Measurements from ENCODE around the gene USP7. TPM values are rescaled to one million over a fixed set of nuclear protein-coding genes. Genes with fewer than 3 reads are reported as not detected.

Gene USP7
- total and polyA plus RNA-seq, 12 donors: 22.2 to 84.8 (median 65.7) TPM

DNA sequence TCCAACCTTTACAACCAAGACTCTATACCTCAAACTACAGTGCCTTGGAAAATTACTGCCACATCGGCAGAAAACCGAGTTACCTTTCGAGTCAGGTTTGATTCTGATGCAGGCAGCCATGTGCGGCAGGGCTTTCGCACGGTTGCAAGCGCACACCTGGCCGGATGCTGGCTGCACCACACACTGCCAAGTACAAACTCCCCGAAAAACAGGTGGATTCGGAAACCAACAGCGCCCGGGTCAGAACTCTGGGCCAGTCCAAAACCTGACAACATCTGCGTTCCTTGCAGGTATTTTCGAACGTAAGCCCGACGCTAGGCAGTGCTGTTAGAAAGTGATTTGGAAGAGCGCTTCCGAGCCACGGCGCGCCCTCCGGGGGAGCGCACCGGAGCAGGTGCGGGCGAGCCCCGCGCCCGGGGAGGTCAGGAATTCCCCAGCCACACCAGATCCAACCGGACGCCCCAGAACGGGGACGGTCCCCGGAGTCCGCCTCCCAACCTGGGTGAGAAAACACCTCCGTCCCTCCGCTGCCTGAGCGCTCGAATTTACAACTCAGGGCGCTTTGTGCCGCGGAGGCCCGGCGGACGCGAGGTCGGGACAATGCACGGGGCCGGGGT lies 1.2 kb downstream of the USP7 start:
- H3K4me1 ChIP-seq: peaks cover 25 to 65% (median 53%) of the 10 kb centered on the region in 9 donors
- intact Hi-C loops (cut with DNase I): loop anchor here in 6 of 10 donors (5.0 to 10.0 kb wide), 7 partner anchors 40 to 135 kb away; partner anchors contain the start of gene HAPSTR1 (in 3 of the 6)
- H3K4me3 ChIP-seq: peak overlapping the region; percentile 69 to 96 (median 81)
- peak in 3 of 8 donors; percentile 3 to 8 (median 4) for ATAC-seq
- peak in 1 of 2 donors; percentile 18 for DNase-seq
- H3K9me3 ChIP-seq: no peaks in the 10 kb centered on the region
- TF ChIP-seq, protein P1, sequence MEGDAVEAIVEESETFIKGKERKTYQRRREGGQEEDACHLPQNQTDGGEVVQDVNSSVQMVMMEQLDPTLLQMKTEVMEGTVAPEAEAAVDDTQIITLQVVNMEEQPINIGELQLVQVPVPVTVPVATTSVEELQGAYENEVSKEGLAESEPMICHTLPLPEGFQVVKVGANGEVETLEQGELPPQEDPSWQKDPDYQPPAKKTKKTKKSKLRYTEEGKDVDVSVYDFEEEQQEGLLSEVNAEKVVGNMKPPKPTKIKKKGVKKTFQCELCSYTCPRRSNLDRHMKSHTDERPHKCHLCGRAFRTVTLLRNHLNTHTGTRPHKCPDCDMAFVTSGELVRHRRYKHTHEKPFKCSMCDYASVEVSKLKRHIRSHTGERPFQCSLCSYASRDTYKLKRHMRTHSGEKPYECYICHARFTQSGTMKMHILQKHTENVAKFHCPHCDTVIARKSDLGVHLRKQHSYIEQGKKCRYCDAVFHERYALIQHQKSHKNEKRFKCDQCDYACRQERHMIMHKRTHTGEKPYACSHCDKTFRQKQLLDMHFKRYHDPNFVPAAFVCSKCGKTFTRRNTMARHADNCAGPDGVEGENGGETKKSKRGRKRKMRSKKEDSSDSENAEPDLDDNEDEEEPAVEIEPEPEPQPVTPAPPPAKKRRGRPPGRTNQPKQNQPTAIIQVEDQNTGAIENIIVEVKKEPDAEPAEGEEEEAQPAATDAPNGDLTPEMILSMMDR (IDR thresholded peaks at IDR 0.05): peak in 1 of 9 donors; percentile 16
- H3K36me3 ChIP-seq: no peaks in the 10 kb centered on the region
- WGBS, 2 donors: 1% methylated on average over 50 of the region's 50 CpGs
- H3K27me3 ChIP-seq: no peaks in the 10 kb centered on the region
- peak overlapping the region in 9 of 10 donors; percentile 40 to 87 (median 62) for H3K27ac ChIP-seq

DNA sequence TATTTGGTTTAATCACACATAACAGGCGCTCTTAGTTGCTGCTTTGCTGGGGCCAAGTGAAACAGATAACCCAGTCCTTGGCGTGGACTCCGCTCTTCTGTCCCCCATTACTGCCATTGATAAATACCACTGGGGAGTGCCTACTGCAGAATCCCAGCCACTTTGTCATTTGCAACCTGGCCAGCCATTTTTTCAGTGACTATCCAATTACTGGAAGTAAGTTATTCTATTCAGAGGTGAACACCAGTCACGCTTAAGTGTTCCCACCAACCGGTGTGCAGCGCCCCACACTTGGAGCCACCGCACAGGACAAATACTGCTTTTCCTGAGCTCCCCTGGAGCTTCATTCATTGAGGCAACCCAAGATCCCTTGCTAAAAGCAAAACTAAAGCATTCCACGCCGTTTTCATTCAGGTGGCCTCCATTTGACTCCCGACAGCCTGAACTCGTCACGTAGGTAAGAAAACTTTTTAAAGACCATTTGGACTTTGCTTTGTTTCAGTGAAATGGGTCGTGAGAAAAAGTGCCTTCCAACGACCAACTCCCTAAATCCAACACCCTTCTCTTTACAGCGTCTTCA lies 1.8 kb downstream of the USP7 start:
- no peaks in the 10 kb centered on the region for H3K27me3 ChIP-seq
- WGBS, 2 donors: 24 to 28% methylated on average over 15 of the region's 15 CpGs

DNA sequence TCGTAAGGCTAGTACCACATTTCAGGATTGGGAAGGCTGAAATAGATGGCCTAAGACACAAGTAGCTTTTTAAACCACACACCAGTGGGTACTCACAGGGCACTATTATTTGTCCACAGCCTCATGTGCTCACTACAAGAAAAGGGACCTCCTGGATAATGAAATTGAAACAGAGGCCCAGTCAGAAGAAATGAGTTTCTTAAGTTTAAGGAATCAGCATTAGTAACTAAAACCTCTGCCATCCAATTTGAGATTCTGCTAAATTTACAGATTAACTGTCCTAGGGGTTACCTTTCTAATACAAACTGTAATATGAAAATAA lies 3.0 kb downstream of the USP7 start:
- peak overlapping the region in 4 of 10 donors; percentile 35 to 87 (median 54) for H3K27ac ChIP-seq
- no peaks in the 10 kb centered on the region for H3K9me3 ChIP-seq
- intact Hi-C loops (cut with DNase I): loop anchor here in 6 of 10 donors (5.0 to 10.0 kb wide), 7 partner anchors 38 to 137 kb away; partner anchors contain the start of gene HAPSTR1 (in 3 of the 6)
- peaks cover 33 to 75% (median 70%) of the 10 kb centered on the region in 9 donors for H3K4me1 ChIP-seq
- peak overlapping the region in 5 of 10 donors; percentile 3 to 21 (median 11) for H3K4me3 ChIP-seq
- DNase-seq (no peak), ATAC-seq (no peak)
- WGBS, 2 donors: 26 to 34% methylated on average over 1 of the region's 1 CpG
- H3K27me3 ChIP-seq: no peaks in the 10 kb centered on the region
- TF ChIP-seq, protein P1 (IDR thresholded peaks at IDR 0.05): no peak
- no peaks in the 10 kb centered on the region for H3K36me3 ChIP-seq

More for the DNA sequence above, 1.8 kb downstream of the USP7 start:
- Histone ChIP-seq H3K4me3 (peak overlapping the region; percentile 69 to 96 (median 81)), H3K4me1 (peaks cover 25 to 70% (median 59%) of the 10 kb centered on the region in 9 donors), H3K9me3 (no peaks in the 10 kb centered on the region), H3K36me3 (no peaks in the 10 kb centered on the region), H3K27ac (peak overlapping the region in 2 of 10 donors; percentile 71 to 87)
- ATAC-seq: no peak
- intact Hi-C loops (cut with DNase I): loop anchor here in 6 of 10 donors (5.0 to 10.0 kb wide), 7 partner anchors 40 to 135 kb away; partner anchors contain the start of gene HAPSTR1 (in 3 of the 6)
- no peak for DNase-seq
- TF ChIP-seq, protein P1 (IDR thresholded peaks at IDR 0.05): no peak

DNA sequence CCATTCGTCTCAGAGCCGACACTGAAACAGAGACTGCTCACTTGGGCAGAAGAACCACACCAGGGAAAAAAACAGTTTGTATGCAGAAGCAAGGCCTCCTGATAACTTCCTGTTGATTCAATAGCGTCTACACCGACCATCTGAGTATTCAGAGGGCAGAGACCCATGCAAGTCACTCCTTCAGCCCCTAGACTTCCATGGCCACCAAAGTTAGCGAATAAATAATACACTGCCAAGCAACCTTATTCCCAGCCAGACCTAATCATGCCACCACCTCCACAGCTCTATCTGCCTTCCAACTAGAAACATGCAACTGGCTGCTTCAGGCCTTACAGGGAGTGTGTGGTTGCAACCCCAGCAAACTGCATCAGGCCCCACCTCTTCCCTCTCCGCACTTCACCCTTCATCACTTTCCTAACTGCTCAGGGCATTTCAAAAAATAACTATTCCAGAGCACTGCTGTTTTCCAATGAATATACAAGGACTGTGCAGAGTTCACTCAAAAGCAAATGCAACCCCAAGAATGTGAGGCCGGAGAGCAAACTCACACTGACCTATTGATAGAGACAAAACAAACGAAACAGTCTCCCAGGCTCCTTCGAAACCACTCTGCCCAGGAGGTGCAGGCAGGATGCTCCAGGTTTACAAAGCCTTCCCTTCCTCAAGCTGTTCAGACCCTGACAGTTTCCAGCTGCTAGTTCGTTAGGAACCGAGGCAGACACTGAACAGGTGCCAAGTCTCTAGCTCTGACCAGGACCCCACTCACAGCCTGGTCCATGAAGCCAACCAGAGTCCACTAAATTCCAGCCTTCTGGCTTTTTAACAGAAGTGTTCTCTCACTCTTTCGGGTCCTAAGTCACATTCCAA lies 3.6 kb downstream of the USP7 start:
- peak overlapping the region in 6 of 10 donors; percentile 22 to 87 (median 46) for H3K27ac ChIP-seq
- intact Hi-C loops (cut with DNase I): loop anchor here in 6 of 10 donors (5.0 to 10.0 kb wide), 7 partner anchors 38 to 137 kb away; partner anchors contain the start of gene HAPSTR1 (in 4 of the 6)
- H3K4me3 ChIP-seq: peak overlapping the region in 6 of 10 donors; percentile 3 to 21 (median 12)
- H3K36me3 ChIP-seq: no peaks in the 10 kb centered on the region
- ATAC-seq (peak in 2 of 8 donors; percentile 9 to 26), DNase-seq (no peak)
- H3K27me3 ChIP-seq: no peaks in the 10 kb centered on the region
- H3K4me1 ChIP-seq: peaks cover 34 to 81% (median 76%) of the 10 kb centered on the region in 9 donors
- no peaks in the 10 kb centered on the region for H3K9me3 ChIP-seq
- 13 to 18% methylated on average over 12 of the region's 12 CpGs for WGBS, 2 donors
- TF ChIP-seq, protein P1 (IDR thresholded peaks at IDR 0.05): no peak
